HL-60 (cell line): ENCODE results near the gene GPR78.
"Not testable (repeated sequence)": the region's sequence is repeated elsewhere in the genome, so short reads cannot be mapped to it uniquely, and the experiment has no call there.

Experiments
- CTCF ChIP-seq: IDR thresholded peaks from one replicate; pipeline ENCODE4 v1.5.1; 2011; ENCODE audit warnings: low read length, control low read depth, inconsistent platforms; ENCODE audit not compliant: insufficient read depth
- GABPA ChIP-seq: IDR thresholded peaks from 2 replicates; pipeline ENCODE4 v1.6.1; 2012; ENCODE audit warnings: low read depth
- POLR2AphosphoS5 ChIP-seq: IDR thresholded peaks from 2 replicates; pipeline ENCODE4 v1.6.1; 2012; ENCODE audit warnings: low read depth
- SPI1 ChIP-seq: IDR thresholded peaks from 2 replicates; pipeline ENCODE4 v1.6.1; 2012; ENCODE audit warnings: low read depth, mild to moderate bottlenecking, borderline replicate concordance
- TF ChIP-seq, protein P1 (sequence below): IDR thresholded peaks from 2 replicates; pipeline ENCODE4 v1.6.1; 2012; ENCODE audit warnings: low read depth; ENCODE audit not compliant: insufficient replicate concordance

DNA sequence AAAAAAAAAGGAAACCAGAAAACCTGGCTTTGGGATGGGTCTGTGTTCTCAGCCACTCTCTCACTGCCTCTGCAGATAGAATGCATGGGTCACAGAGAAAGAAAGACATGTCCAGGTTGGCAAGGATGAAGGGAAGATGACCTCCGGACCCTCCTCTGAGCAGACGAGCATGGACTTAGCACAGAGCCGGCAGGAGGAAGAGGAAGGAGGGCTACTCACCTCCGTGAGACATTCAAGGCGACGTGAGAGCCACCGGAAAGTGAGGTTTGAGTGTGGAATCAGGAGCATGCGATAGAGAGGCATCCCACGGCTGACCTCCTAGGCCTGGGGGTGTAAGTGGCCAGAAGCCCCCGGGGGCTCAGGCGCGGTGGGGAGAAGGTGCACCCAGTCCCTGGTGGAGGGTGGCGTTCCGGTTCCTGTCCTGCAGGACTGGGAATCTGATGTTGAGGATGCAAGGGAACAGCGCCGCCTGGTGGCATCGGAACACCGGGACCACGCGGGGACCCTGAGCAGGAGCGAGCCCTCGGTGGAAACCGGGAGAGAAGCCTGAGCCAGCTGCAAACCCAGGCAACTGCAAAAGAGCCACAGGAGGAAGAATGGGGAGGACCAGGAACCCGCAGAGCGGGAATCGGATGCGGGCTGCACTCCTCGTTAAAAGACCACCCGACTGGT is 44.5 kb downstream of the GPR78 start:
- TF ChIP-seq CTCF, POLR2AphosphoS5, GABPA, SPI1: not testable (repeated sequence)
- TF ChIP-seq, protein P1, sequence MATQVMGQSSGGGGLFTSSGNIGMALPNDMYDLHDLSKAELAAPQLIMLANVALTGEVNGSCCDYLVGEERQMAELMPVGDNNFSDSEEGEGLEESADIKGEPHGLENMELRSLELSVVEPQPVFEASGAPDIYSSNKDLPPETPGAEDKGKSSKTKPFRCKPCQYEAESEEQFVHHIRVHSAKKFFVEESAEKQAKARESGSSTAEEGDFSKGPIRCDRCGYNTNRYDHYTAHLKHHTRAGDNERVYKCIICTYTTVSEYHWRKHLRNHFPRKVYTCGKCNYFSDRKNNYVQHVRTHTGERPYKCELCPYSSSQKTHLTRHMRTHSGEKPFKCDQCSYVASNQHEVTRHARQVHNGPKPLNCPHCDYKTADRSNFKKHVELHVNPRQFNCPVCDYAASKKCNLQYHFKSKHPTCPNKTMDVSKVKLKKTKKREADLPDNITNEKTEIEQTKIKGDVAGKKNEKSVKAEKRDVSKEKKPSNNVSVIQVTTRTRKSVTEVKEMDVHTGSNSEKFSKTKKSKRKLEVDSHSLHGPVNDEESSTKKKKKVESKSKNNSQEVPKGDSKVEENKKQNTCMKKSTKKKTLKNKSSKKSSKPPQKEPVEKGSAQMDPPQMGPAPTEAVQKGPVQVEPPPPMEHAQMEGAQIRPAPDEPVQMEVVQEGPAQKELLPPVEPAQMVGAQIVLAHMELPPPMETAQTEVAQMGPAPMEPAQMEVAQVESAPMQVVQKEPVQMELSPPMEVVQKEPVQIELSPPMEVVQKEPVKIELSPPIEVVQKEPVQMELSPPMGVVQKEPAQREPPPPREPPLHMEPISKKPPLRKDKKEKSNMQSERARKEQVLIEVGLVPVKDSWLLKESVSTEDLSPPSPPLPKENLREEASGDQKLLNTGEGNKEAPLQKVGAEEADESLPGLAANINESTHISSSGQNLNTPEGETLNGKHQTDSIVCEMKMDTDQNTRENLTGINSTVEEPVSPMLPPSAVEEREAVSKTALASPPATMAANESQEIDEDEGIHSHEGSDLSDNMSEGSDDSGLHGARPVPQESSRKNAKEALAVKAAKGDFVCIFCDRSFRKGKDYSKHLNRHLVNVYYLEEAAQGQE = not testable (repeated sequence)
